ENCODE results near the gene NRARP.

GRCh38 chr9:137266585-137267453, 35.3 kb downstream of the NRARP start:
- TF ChIP-seq CTCF (conservative IDR thresholded peaks at IDR 0.05; ENCODE audit: low read depth, low read length) (no peak), EZH2 (IDR thresholded peaks at IDR 0.05; ENCODE audit: borderline replicate concordance, low read depth, low read length, poor library complexity, severe bottlenecking) (no peak)
